Peyer's patch (tissue), 4 donors: Measurements from ENCODE around the gene KLF1.
"Not testable (repeated sequence)": the region's sequence is repeated elsewhere in the genome, so short reads cannot be mapped to it uniquely, and the experiment has no call there.

Experiments used
- POLR2A ChIP-seq, 2 donors: fragments of 450-650 bp; IDR thresholded peaks; one replicate each; pipeline ENCODE4 v1.5.1; 2017; ENCODE audit warnings: antibody characterized with exemption in 2 of 2, mild to moderate bottlenecking in 2 of 2, moderate library complexity in 2 of 2
- TF ChIP-seq, protein P1 (sequence below), 6 experiments: fragments of 450-650 bp in 4 of 6; fragments of 200-600 bp in 2 of 6; sonication (generic) in 1 of 6; IDR thresholded peaks; one replicate each; pipeline ENCODE4 v1.5.1; 2017 to 2019; ENCODE audit warnings: antibody characterized with exemption in 6 of 6, mild to moderate bottlenecking in 3 of 6, moderate library complexity in 1 of 6

DNA sequence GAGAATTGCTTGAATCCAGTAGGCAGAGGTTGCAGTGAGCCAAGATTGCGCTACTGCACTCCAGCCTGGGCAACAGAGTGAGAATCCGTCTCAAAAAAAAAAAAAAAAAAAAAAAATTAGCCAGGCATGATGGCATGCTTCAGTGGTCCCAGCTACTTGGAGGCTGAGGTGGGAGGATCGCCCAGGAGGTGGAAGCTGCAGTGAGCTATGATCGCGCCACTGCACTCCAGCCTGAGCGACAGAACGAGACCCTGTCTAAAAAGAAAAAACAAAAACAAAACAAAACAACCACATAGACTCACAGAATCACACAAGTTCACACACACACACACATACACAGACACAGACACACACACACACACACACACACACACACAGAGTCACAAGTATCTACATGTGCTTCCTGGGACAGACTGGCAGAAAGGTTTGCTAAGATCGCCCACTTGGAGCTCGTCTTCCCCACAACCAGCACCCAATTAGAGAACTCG lies 3.3 kb upstream of the KLF1 start:
- TF ChIP-seq, protein P1, sequence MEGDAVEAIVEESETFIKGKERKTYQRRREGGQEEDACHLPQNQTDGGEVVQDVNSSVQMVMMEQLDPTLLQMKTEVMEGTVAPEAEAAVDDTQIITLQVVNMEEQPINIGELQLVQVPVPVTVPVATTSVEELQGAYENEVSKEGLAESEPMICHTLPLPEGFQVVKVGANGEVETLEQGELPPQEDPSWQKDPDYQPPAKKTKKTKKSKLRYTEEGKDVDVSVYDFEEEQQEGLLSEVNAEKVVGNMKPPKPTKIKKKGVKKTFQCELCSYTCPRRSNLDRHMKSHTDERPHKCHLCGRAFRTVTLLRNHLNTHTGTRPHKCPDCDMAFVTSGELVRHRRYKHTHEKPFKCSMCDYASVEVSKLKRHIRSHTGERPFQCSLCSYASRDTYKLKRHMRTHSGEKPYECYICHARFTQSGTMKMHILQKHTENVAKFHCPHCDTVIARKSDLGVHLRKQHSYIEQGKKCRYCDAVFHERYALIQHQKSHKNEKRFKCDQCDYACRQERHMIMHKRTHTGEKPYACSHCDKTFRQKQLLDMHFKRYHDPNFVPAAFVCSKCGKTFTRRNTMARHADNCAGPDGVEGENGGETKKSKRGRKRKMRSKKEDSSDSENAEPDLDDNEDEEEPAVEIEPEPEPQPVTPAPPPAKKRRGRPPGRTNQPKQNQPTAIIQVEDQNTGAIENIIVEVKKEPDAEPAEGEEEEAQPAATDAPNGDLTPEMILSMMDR (IDR thresholded peaks at IDR 0.05) = not testable (repeated sequence)
- TF ChIP-seq POLR2A (IDR thresholded peaks at IDR 0.05) = not testable (repeated sequence)
